Renal pelvis (tissue), 4 donors: ENCODE data around the gene C1QBP. TPM values are rescaled to one million over a fixed set of nuclear protein-coding genes. Genes with fewer than 3 reads are reported as not detected.

Experiments used
- DNase-seq: peaks from one replicate; pipeline ENCODE4 v3.0.0-alpha.2; 2013
- polyA plus RNA-seq, 3 donors: library from polyadenylated mRNA; unstranded; fragments of 120-200 nt; gene quantifications; one replicate each; pipeline ENCODE4 v1.2.1, GENCODE V29; 2013; ENCODE audit not compliant: insufficient read length in 3 of 3

C1QBP gene
- polyA plus RNA-seq, 3 donors: 135 to 161 (median 156) TPM

DNA sequence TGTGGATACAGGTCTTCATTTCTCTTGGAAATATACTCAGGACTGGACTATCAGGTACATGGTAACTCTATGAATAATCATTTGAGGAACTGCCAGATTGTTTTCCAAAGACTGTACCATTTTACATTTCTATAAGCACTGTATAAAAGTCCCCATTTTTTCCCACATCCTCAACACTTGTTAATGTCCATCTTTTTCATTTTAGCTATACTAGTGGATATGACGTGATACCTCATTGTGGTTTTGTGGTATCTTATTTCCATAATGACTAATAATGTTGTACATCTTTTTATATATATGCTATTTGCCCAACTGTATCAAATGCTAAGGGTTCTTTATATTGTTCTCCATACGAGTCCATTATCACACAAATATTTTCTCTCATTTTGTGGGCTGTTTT lies 42.3 kb downstream of the C1QBP start:
- DNase-seq: no peak

DNA sequence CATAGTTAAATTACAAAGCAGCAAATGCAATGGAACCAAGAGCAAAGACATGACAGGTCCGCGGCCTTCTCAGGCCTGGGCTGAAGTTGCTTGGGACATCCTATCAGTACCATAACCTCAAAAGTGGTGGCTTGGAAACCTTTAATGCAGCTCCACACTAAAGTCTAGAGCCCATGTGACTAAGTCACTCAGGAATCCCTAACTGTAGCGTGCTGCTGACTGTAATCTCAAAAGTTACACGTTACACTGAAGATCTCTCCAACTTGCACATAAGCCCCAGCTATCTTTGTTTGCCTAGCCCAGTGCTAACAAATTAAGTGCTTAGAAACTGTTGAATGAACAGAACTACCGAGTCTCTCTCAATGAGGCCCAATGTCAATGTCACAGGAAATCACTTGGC lies 47.3 kb downstream of the C1QBP start:
- no peak for DNase-seq

Other genes with a start within 250 kb of the C1QBP start
- 10 to 100 TPM; 18.7 to 27.6 (median 26.2) TPM for gene ZNF594, start 247.3 kb downstream of the C1QBP start, polyA plus RNA-seq
- 1 to 10 TPM in 2 of 3 donors, under 1 TPM in 1; 0.91 to 2.2 (median 1.4) TPM for gene SCIMP, start 204.3 kb downstream of the C1QBP start, polyA plus RNA-seq
- 10 to 100 TPM; 58.9 to 68.4 (median 59.0) TPM for gene RABEP1, start 156.9 kb downstream of the C1QBP start, polyA plus RNA-seq
- 10 to 100 TPM; 65.0 to 80.9 (median 77.2) TPM for gene NUP88, start 19.5 kb downstream of the C1QBP start, polyA plus RNA-seq
- 10 to 100 TPM; 63.7 to 91.1 (median 89.8) TPM for gene RPAIN, start 19.0 kb downstream of the C1QBP start, polyA plus RNA-seq
- gene DHX33, start 29.8 kb upstream of the C1QBP start, polyA plus RNA-seq: 10 to 100 TPM; 15.9 to 22.4 (median 21.1) TPM
- 10 to 100 TPM; 78.8 to 83.0 (median 82.2) TPM for gene DERL2, start 47.0 kb upstream of the C1QBP start, polyA plus RNA-seq
- gene MIS12, start 47.4 kb upstream of the C1QBP start, polyA plus RNA-seq: 10 to 100 TPM; 35.1 to 46.6 (median 44.2) TPM
- 10 to 100 TPM; 45.1 to 67.0 (median 51.7) TPM for gene NLRP1, start 145.4 kb upstream of the C1QBP start, polyA plus RNA-seq